Measurements from ENCODE around the gene ODC1. TPM values are rescaled to one million over a fixed set of nuclear protein-coding genes. Genes with fewer than 3 reads are reported as not detected.
A peak's percentile ranks its signal among the peaks of the same experiment; 100 is the strongest.

The ODC1 gene
- total RNA-seq, 1 experiment from 2014 or later = 231 TPM

DNA sequence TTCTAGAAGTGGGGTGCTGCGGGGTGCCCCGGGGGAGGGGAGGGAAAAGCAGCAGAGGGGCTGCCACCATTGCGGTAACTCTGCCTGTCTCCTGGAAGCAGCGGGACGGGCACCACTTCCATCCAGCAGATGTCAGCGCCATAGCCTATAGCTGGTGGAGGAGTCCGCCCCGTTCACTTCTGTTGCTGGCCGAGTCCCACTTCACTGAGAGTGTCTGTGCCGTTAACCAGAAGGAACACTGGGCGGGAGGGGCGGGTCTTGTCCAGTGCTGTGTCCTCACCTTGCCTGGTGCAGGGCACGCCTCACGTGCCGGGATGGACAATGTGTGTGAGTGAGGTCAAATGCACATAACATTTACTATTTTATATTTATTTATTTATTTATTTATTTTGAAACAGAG is 19.3 kb upstream of the ODC1 start:
- Histone ChIP-seq H3K27ac (ENCODE audit: low read depth, low read length) (no peak overlapping the region), H3K79me2 (ENCODE audit: insufficient read depth, low read length) (no peaks in the 10 kb centered on the region), H4K20me1 (ENCODE audit: insufficient read depth) (no peaks in the 10 kb centered on the region), H3K9ac (ENCODE audit: low read length) (no peak overlapping the region), H3K4me3 (replicated peaks in 1 of 2; ENCODE audit: low read depth in 1 of 2, low read length in 2 of 2) (no peak overlapping the region), H3K4me1 (ENCODE audit: control insufficient read depth in 1 of 2, insufficient read depth in 2 of 2, low read length in 2 of 2) (peaks cover 0 to 5% of the 10 kb centered on the region in 2 experiments; a peak in 1 of 4 replicates), H2AFZ (ENCODE audit: low read depth, low read length, poor library complexity, severe bottlenecking) (no peak overlapping the region), H3K4me2 (ENCODE audit: low read length) (no peak overlapping the region), H3K36me3 (ENCODE audit: control insufficient read depth in 1 of 2, insufficient read depth in 2 of 2, low read length in 2 of 2) (no peaks in the 10 kb centered on the region), H3K27me3 (ENCODE audit: insufficient read depth, low read length) (no peaks in the 10 kb centered on the region), H3K9me3 (ENCODE audit: control insufficient read depth in 1 of 2, insufficient read depth in 1 of 2, low read depth in 1 of 2, low read length in 2 of 2) (no peaks in the 10 kb centered on the region), H3K9me2 (ENCODE audit: insufficient read depth) (no peaks in the 10 kb centered on the region)
- no peak for DNase-seq (ENCODE audit: low read depth, low spot score)
- ChIA-PET RAD21 (ENCODE audit: low non-redundant PET in 1 of 2, low total read pairs in 2 of 2, uncharacterized antibody in 2 of 2, unreplicated experiment in 2 of 2) (no interaction called here), CTCF (no interaction called here), POLR2A (no interaction called here)
- BruUV-seq (replicated peaks) = no TSS peak
- TF ChIP-seq CTCF (IDR thresholded peaks at IDR 0.05 in 2 of 3, conservative IDR thresholded peaks at IDR 0.05 in 1 of 3; ENCODE audit: borderline replicate concordance in 1 of 3, insufficient read depth in 1 of 3, low read depth in 2 of 3, low read length in 2 of 3) (0 out of 6 replicates have a peak, but pooled peaks of 1 of the 3 experiments have one; percentile 6), JUND (IDR thresholded peaks at IDR 0.05) (no peak), RAD21 (IDR thresholded peaks at IDR 0.05; ENCODE audit: low read depth) (peak; percentile 13; the same call in 1 of the 2 replicates)
- intact Hi-C loops (cut with micrococcal nuclease) = no loop called here
- peak; percentile 62 for ATAC-seq

- ATAC-seq (no peak), DNase-seq (ENCODE audit: low read depth, low spot score) (no peak)
- Histone ChIP-seq H3K9ac (ENCODE audit: low read length) (no peak overlapping the region), H3K4me2 (ENCODE audit: low read length) (no peak overlapping the region), H3K9me3 (ENCODE audit: control insufficient read depth in 1 of 2, insufficient read depth in 1 of 2, low read depth in 1 of 2, low read length in 2 of 2) (no peaks in the 10 kb centered on the region), H4K20me1 (ENCODE audit: insufficient read depth) (no peaks in the 10 kb centered on the region), H3K27ac (ENCODE audit: low read depth, low read length) (no peak overlapping the region), H3K4me3 (replicated peaks in 1 of 2; ENCODE audit: low read depth in 1 of 2, low read length in 2 of 2) (no peak overlapping the region), H3K4me1 (ENCODE audit: control insufficient read depth in 1 of 2, insufficient read depth in 2 of 2, low read length in 2 of 2) (peaks cover 0 to 5% of the 10 kb centered on the region in 2 experiments; a peak in 1 of 4 replicates), H2AFZ (ENCODE audit: low read depth, low read length, poor library complexity, severe bottlenecking) (no peak overlapping the region), H3K9me2 (ENCODE audit: insufficient read depth) (no peaks in the 10 kb centered on the region), H3K79me2 (ENCODE audit: insufficient read depth, low read length) (no peaks in the 10 kb centered on the region), H3K36me3 (ENCODE audit: control insufficient read depth in 1 of 2, insufficient read depth in 2 of 2, low read length in 2 of 2) (no peaks in the 10 kb centered on the region), H3K27me3 (ENCODE audit: insufficient read depth, low read length) (no peaks in the 10 kb centered on the region)
- no peak for TF ChIP-seq ZFX (IDR thresholded peaks at IDR 0.05)
- TF ChIP-seq TCF7L2 (IDR thresholded peaks at IDR 0.05; ENCODE audit: borderline replicate concordance, extremely low read depth, insufficient read depth, insufficient read length) = no peak
- no peak for TF ChIP-seq EZH2phosphoT487 (IDR thresholded peaks at IDR 0.05; ENCODE audit: borderline replicate concordance)
- no peak for TF ChIP-seq SIN3A (IDR thresholded peaks at IDR 0.05; ENCODE audit: low read depth)
- TF ChIP-seq JUND (IDR thresholded peaks at IDR 0.05) = no peak
- TF ChIP-seq FOSL1 (IDR thresholded peaks at IDR 0.05; ENCODE audit: low read depth) = no peak
- TF ChIP-seq POLR2AphosphoS5 (IDR thresholded peaks at IDR 0.05; ENCODE audit: low read depth, low read length) = no peak
- ChIA-PET CTCF (no interaction called here), POLR2A (no interaction called here), RAD21 (ENCODE audit: low non-redundant PET in 1 of 2, low total read pairs in 2 of 2, uncharacterized antibody in 2 of 2, unreplicated experiment in 2 of 2) (no interaction called here)
- intact Hi-C loops (cut with micrococcal nuclease) = no loop called here
- BruUV-seq (replicated peaks) = no TSS peak
These were observed 18.7 kb upstream of the ODC1 start for GRCh38 chr2:10466801-10467200.
